ENCODE results near the gene L1TD1.
"Not testable (repeated sequence)": the region's sequence is repeated elsewhere in the genome, so short reads cannot be mapped to it uniquely, and the experiment has no call there.

Gene L1TD1

DNA sequence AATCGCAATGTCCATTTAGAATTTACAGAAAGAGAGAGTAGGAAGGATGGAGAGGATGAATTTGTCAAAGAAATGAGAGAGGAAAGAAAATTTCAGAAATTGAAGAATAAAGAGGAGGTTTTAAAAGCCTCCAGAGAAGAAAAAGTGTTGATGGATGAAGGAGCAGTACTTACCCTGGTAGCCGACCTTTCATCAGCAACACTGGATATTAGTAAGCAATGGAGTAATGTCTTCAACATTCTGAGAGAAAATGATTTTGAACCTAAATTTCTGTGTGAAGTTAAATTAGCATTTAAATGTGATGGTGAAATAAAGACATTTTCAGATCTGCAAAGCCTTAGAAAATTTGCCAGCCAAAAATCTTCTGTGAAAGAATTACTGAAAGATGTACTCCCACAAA lies 12.5 kb downstream of the L1TD1 start:
- DNase-seq (ENCODE audit: low read depth) = no peak

DNA sequence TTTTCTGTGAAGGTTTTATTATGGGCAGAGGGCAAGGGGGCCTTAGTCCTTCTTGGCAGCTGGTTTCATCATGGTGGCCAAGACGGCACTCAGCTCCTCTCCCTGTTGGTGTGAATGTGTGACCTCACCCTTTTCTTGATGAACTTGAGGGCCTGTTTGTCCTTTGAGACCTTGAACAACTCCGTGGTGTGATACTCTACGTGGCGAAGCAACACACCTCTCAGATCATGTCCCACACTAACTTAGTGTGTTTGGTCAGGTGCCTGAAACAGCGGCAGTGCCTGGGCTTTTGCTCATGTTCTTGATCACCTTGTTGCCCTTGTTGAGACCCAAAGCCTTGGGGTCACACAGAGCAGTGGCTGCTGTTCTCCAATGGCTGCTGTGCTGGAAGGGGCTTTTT lies 13.4 kb downstream of the L1TD1 start:
- no peak for DNase-seq (ENCODE audit: low read depth)

GRCh38 chr1:62208970-62209369 lies 14.3 kb downstream of the L1TD1 start:
- DNase-seq (ENCODE audit: low read depth) = no peak

- DNase-seq (ENCODE audit: low read depth) = no peak
These were observed 15.4 kb downstream of the L1TD1 start for GRCh38 chr1:62209931-62210595.

DNA sequence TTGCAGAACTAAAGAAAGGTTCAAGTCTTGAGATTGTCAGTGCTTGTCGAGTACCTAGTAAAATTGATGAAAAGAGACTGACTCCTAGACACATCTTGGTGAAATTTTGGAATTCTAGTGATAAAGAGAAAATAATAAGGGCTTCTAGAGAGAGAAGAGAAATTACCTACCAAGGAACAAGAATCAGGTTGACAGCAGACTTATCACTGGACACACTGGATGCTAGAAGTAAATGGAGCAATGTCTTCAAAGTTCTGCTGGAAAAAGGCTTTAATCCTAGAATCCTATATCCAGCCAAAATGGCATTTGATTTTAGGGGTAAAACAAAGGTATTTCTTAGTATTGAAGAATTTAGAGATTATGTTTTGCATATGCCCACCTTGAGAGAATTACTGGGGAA lies 16.3 kb downstream of the L1TD1 start:
- no peak for DNase-seq (ENCODE audit: low read depth)

DNA sequence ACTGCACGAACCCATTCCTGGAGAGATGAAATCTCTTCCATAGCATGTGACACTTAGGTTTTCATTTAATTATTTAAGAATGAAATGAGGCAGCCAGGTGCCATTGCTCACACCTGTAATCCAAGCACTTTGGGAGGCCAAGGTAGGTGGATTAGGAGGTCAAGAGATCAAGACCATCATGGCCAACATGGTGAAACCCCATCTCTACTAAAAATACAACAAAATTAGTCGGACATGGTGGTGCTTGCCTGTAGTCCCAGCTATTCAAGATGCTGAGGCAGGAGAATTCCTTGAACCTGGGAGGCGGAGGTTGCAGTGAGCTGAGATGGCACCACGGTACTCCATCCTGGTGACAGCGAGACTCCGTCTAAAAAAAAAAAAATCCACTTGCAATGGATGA lies 17.8 kb downstream of the L1TD1 start:
- no peak for DNase-seq (ENCODE audit: low read depth)

- no peak for DNase-seq (ENCODE audit: low read depth)
These were observed 18.6 kb downstream of the L1TD1 start for GRCh38 chr1:62213075-62213914.

- no peak for DNase-seq (ENCODE audit: low read depth)
These were observed 24.0 kb downstream of the L1TD1 start for GRCh38 chr1:62218604-62219003.

DNA sequence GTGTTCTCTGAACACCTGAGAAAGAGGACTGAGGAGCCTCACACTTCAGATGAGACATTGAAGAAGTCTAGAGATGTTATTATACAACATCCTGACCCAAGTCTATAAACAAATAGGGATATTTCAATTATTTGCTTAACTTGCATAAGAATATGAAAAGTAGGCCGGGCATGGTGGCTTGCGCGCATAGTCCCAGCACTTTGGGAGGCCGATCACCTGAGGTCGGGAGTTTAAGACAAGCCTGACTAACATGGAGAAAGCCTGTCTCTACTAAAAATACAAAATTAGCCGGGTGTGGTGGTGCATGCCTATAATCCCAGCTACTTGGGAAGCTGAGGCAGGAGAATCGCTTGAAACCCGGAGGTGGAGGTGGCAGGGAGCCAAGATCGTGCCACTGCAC lies 25.8 kb downstream of the L1TD1 start:
- DNase-seq (ENCODE audit: low read depth) = not testable (repeated sequence)

DNA sequence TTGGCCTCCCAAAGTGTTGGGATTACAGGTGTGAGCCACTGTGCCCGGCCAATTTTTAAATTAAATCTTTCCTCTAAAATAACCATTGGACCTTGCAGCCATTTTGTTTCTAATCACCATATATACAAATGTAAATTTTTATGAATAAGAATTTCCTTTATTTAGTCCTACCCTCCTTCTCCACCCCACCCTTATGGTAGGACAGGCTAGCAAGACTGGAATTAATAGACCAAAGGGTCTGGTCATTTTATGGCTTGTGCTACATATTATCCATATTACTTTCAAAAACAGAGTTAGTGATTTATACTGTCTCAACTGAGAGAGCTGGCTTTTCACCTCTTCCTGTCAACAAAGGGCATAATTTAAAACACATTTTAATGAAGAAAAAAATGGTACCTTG lies 26.5 kb downstream of the L1TD1 start:
- no peak for DNase-seq (ENCODE audit: low read depth)

DNA sequence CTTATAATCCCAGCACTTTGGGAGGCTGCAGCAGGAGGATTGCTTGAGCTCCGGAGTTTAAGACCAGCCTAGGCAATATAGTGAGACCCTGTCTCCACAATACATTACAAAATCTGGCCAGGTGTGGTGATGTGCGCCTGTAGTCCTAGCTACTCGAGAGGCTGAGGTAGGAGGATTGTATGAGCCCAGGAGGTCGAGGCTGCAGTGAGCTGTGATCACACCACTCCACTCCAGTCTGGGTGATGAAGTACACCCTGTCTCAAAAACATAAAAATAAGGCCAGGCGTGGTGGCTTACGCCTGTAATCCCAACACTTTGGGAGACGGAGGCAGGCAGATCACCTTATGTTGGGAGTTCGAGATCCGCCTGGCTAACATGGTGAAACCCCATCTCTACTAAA lies 27.7 kb downstream of the L1TD1 start:
- no peak for DNase-seq (ENCODE audit: low read depth)

DNA sequence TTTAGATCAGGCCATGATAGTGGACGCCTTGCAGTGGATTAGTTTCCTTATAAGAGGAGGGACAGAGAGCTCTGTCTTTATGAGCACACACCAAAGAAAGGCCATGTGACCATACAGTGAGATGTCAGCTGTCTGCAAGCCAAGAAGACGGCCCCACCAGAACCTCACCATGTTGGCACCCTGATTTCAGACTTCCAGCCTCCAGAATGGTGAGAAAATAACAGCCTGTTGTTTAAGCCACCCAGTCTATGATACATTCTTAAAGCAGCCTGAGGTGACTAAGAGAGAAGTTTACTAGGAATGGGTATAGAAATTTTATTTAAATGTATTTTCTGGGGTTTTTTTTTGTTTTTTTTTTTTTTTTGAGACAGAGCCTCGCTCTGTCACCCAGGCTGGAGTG lies 29.5 kb downstream of the L1TD1 start:
- no peak for DNase-seq (ENCODE audit: low read depth)

- DNase-seq (ENCODE audit: low read depth) = no peak
These were observed 32.8 kb downstream of the L1TD1 start for GRCh38 chr1:62227496-62227895.

- no peak for DNase-seq (ENCODE audit: low read depth)
These were observed 33.7 kb downstream of the L1TD1 start for GRCh38 chr1:62228136-62228882.

GRCh38 chr1:62228883-62229187 lies 34.2 kb downstream of the L1TD1 start:
- DNase-seq (ENCODE audit: low read depth) = no peak

DNA sequence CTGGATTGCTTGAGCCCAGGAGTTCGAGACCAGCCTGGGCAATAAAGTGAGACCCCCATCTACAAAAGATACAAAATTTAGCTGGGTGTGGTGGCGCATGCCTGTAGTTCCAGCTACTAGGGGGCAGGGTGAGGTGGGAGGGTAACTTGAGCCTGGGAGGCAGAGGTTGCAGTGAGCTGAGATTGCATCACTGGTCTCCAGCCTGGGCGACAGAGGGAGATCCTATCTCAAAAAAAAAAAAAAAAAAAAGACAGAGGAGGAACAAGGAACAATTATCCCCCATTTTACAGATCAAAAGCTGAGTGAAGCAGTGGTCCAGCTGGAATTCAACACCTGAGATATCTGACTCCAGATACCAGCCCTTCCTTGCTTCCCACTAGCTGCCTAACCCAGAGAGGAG lies 34.8 kb downstream of the L1TD1 start:
- DNase-seq (ENCODE audit: low read depth) = no peak

DNA sequence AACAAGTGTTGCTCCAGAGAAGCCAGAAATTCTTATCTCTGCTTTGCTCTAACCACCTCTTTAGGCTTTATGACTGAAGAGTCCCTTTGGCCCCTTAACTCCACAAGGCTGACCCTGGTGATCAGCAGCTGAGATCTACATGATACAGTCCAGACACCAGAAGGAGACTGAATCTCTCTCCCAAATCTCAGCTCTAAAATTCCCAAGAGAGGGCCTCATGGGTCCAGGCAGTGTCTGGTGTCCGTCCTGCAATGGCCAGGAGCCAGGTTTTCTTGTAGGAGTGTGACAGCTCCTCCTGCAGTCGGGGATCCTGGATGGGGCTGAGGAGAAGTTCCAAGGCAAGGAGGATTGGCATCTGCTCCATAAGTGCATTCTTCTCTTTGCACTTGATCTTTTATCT lies 35.3 kb downstream of the L1TD1 start:
- DNase-seq (ENCODE audit: low read depth) = no peak

DNA sequence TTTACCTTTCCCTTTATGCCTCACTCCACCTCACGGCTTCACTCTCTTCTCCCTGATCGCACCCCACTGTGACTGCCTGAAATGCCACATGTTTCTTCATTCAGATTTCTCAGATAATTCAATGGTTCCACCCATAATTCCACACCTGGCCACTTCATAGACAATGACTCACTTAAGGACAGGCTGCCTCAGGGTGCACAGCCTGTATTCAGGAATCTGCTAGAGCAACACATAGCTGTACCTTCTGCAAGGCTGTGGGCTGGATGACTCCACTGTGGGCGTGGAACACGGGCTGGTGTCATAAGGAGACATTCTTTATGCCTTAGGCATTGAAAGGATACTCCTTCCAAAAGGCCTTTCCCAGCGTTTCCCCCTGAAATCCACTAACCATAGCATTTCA lies 36.1 kb downstream of the L1TD1 start:
- no peak for DNase-seq (ENCODE audit: low read depth)

DNA sequence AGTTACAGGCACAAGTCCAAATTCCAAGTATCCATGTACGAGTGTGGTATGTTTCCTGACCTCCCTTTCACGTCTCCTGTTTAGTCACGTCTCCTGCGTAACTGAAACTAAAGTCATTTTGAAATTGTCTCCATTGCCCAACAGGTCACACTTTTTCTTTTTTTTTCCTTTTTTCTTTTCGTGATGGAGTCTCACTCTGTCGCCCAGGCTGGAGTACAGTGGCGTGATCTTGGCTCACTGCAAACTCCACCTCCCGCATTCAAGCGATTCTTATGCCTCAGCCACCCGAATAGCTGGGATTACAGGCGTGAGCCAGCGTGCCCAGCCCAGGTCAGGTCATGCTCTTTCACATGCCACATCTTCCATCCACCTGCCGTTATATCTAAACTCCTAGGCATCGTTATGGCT lies 38.2 kb downstream of the L1TD1 start:
- DNase-seq (ENCODE audit: low read depth) = no peak

DNA sequence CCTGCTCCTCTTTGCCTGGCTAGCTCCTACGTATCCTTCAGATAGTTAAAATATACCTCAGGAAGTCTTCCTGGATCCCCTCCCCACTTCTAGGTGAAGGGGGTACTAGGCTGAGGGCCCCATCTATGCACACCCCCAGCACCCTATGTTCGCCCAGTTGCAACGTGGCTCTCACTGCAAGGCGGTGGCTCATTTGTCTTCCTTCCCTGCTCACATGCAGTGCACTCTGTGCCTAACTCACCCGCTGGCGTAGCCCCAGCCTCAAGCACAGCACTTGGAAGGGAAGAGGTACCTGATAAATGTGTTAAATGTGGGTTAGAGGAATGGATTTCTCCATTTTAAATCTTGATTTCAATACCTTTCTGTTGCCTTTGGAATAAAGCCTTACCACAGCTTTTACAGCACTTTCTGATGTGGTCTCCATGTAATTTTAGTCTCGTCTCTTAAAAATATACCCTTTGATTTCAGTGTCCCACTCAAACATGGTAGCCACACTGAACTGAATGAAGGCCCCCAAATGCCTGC lies 39.3 kb downstream of the L1TD1 start:
- DNase-seq (ENCODE audit: low read depth) = no peak

DNA sequence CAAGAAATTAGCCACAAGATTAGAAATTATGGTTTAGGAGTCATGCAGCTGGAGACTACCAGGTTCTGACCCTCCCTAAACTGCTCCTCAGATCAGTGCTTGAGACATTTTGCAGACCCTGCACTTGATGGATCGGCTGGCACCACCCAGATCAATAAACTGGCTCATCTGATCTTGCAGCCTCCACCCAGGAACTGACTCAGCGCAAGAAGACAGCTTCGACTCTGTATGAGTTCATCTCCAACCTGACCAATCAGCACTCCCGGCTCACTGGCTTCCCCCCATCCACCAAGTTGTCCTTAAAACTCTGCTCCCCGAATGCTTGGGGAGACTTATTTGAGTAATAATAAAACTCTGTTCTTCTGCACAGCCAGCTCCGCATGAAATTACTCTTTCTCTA lies 40.0 kb downstream of the L1TD1 start:
- DNase-seq (ENCODE audit: low read depth) = no peak

DNA sequence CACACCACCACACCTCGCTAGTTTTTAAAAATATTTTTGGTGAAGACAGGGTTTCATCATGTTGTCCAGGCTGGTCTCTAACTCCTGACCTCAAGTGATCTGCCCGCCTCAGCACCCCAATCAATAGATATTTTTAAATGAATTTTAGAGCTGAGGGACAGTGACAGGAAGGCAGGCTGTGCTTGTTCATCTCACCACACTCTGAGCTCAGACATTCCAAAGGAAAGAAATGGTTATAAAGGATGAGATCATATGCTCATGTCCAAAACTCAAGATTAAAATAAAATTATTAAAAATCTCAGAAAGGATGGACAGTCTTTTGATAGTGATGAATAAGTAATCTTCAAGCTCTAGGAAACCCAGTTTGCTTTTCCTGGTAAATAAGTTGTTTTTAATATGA lies 40.9 kb downstream of the L1TD1 start:
- no peak for DNase-seq (ENCODE audit: low read depth)

DNA sequence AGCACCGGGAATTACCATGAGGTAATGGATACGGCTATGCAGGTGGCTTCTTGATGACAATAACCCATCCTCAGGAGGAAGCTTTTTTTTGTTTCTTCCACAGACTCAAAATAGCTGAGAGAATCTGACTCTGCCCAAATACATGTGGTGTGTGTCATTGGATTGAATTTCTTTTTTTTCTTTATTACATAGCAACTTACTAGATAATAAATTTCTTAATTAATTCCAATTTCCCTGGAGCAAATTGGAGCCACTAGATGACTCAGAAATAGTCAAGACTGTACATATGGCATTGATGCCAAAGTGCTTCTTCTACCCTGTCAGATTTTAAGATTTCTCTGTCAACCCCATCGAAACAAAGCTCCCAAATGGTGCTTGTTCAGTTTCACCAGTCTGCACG lies 42.7 kb downstream of the L1TD1 start:
- DNase-seq (ENCODE audit: low read depth) = no peak

Data from T follicular helper cell (primary cell).